ENCODE data around the gene HNMT. TPM values are rescaled to one million over a fixed set of nuclear protein-coding genes. Genes with fewer than 3 reads are reported as not detected.

HNMT gene
- total RNA-seq, 1 experiment from 2014 or later = 56.5 TPM

- H3K9me3 Mint-ChIP-seq (ENCODE audit: low read depth, unreplicated experiment) = no peaks in the 10 kb centered on the region
- DNase-seq = no peak
- no peaks in the 10 kb centered on the region for H3K36me3 Mint-ChIP-seq (ENCODE audit: insufficient read depth, unreplicated experiment)
- H3K4me1 Mint-ChIP-seq (ENCODE audit: low read depth, unreplicated experiment) = peaks cover 41% of the 10 kb centered on the region
- TF ChIP-seq, protein P1, sequence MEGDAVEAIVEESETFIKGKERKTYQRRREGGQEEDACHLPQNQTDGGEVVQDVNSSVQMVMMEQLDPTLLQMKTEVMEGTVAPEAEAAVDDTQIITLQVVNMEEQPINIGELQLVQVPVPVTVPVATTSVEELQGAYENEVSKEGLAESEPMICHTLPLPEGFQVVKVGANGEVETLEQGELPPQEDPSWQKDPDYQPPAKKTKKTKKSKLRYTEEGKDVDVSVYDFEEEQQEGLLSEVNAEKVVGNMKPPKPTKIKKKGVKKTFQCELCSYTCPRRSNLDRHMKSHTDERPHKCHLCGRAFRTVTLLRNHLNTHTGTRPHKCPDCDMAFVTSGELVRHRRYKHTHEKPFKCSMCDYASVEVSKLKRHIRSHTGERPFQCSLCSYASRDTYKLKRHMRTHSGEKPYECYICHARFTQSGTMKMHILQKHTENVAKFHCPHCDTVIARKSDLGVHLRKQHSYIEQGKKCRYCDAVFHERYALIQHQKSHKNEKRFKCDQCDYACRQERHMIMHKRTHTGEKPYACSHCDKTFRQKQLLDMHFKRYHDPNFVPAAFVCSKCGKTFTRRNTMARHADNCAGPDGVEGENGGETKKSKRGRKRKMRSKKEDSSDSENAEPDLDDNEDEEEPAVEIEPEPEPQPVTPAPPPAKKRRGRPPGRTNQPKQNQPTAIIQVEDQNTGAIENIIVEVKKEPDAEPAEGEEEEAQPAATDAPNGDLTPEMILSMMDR (IDR thresholded peaks at IDR 0.05; ENCODE audit: unreplicated experiment) = no peak
- CTCF ChIA-PET = interaction anchor here (0.7 to 1.4 kb wide), 2 partner anchors 21 to 63 kb away, joined by 3 read pairs; no protein-coding TSS in a partner anchor
- intact Hi-C loops (cut with micrococcal nuclease; ENCODE audit: unreplicated experiment) = no loop called here
- no peak overlapping the region for H3K4me3 Mint-ChIP-seq (ENCODE audit: low read depth, unreplicated experiment)
- H3K27ac Mint-ChIP-seq (ENCODE audit: unreplicated experiment) = peak overlapping the region; percentile 1
- BruUV-seq (replicated peaks) = no TSS peak
- no peaks in the 10 kb centered on the region for H3K27me3 Mint-ChIP-seq (ENCODE audit: unreplicated experiment)
Observed at GRCh38 chr2:137957033-137957432, 7.2 kb upstream of the HNMT start.

DNA sequence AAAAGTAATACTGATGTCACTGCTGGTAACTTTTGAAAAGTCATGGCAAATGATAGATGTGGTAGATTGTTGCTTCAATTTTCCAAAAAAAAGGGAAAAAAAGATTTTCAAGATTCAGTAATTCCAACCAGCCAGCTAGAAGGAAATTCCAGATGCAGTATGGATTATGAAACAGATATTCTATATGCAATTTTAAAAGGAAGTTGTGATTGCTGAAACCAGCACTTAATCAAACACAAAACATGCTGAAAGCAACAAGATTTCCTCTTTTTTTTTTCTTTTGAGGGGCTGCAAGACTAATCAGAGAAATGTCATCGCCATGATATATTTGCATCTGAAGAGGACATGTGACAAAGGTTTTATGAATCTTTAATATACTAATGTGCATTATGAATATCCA lies 5.1 kb upstream of the HNMT start:
- no peak for DNase-seq
- intact Hi-C loops (cut with micrococcal nuclease; ENCODE audit: unreplicated experiment) = no loop called here
- no TSS peak for BruUV-seq (replicated peaks)
- Mint-ChIP-seq H3K27me3 (ENCODE audit: unreplicated experiment) (no peaks in the 10 kb centered on the region), H3K36me3 (ENCODE audit: insufficient read depth, unreplicated experiment) (peaks cover 5% of the 10 kb centered on the region), H3K27ac (ENCODE audit: unreplicated experiment) (no peak overlapping the region), H3K4me3 (ENCODE audit: low read depth, unreplicated experiment) (no peak overlapping the region), H3K4me1 (ENCODE audit: low read depth, unreplicated experiment) (peaks cover 44% of the 10 kb centered on the region), H3K9me3 (ENCODE audit: low read depth, unreplicated experiment) (no peaks in the 10 kb centered on the region)
- CTCF ChIA-PET = no interaction called here
- TF ChIP-seq, protein P1 (IDR thresholded peaks at IDR 0.05; ENCODE audit: unreplicated experiment) = no peak

- peaks cover 44% of the 10 kb centered on the region for H3K4me1 Mint-ChIP-seq (ENCODE audit: low read depth, unreplicated experiment)
- no peak overlapping the region for H3K4me3 Mint-ChIP-seq (ENCODE audit: low read depth, unreplicated experiment)
- TF ChIP-seq, protein P1 (IDR thresholded peaks at IDR 0.05; ENCODE audit: unreplicated experiment) = no peak
- no peak overlapping the region for H3K27ac Mint-ChIP-seq (ENCODE audit: unreplicated experiment)
- BruUV-seq (replicated peaks) = no TSS peak
- DNase-seq = no peak
- CTCF ChIA-PET = no interaction called here
- intact Hi-C loops (cut with micrococcal nuclease; ENCODE audit: unreplicated experiment) = loop anchor here (10.0 kb wide), 1 partner anchor 315 kb away; no protein-coding TSS in a partner anchor
- H3K9me3 Mint-ChIP-seq (ENCODE audit: low read depth, unreplicated experiment) = no peaks in the 10 kb centered on the region
- H3K36me3 Mint-ChIP-seq (ENCODE audit: insufficient read depth, unreplicated experiment) = peaks cover 15% of the 10 kb centered on the region
- H3K27me3 Mint-ChIP-seq (ENCODE audit: unreplicated experiment) = no peaks in the 10 kb centered on the region
Observed at GRCh38 chr2:137960223-137960622, 4.0 kb upstream of the HNMT start.

GRCh38 chr2:137961602-137962001 lies 2.7 kb upstream of the HNMT start:
- BruUV-seq (replicated peaks) = no TSS peak
- no peaks in the 10 kb centered on the region for H3K27me3 Mint-ChIP-seq (ENCODE audit: unreplicated experiment)
- H3K4me3 Mint-ChIP-seq (ENCODE audit: low read depth, unreplicated experiment) = no peak overlapping the region
- no peak for DNase-seq
- H3K4me1 Mint-ChIP-seq (ENCODE audit: low read depth, unreplicated experiment) = peaks cover 40% of the 10 kb centered on the region
- peak overlapping the region; percentile 9 for H3K27ac Mint-ChIP-seq (ENCODE audit: unreplicated experiment)
- intact Hi-C loops (cut with micrococcal nuclease; ENCODE audit: unreplicated experiment) = loop anchor here (10.0 kb wide), 1 partner anchor 313 kb away; no protein-coding TSS in a partner anchor
- H3K36me3 Mint-ChIP-seq (ENCODE audit: insufficient read depth, unreplicated experiment) = peaks cover 27% of the 10 kb centered on the region
- TF ChIP-seq, protein P1 (IDR thresholded peaks at IDR 0.05; ENCODE audit: unreplicated experiment) = no peak
- CTCF ChIA-PET = no interaction called here
- no peaks in the 10 kb centered on the region for H3K9me3 Mint-ChIP-seq (ENCODE audit: low read depth, unreplicated experiment)

Data from Calu3 (cell line).